B cell (primary cell): Measurements from ENCODE around the gene NEUROD6. TPM values are rescaled to one million over a fixed set of nuclear protein-coding genes. Genes with fewer than 3 reads are reported as not detected.

Source experiments
- ATAC-seq: fragments of 200-7000 bp; cut with Tn5 transposase; one replicate; pipeline ENCODE4 v1.10.0; 2021; ENCODE audit warnings: low read depth, mild to moderate bottlenecking, moderate number of reproducible peaks, moderate library complexity
- CTCF ChIA-PET: fragments of 350-600 bp; sonication (Branson Sonifier 250); formaldehyde crosslinking; loops from one replicate; lab custom pipeline; 2021; ENCODE audit warnings: antibody characterized with exemption, inconsistent platforms; lab: Charles Lee
- POLR2A ChIA-PET: fragments of 350-600 bp; sonication (Branson Sonifier 250); formaldehyde crosslinking; loops from one replicate; lab custom pipeline; 2021; ENCODE audit warnings: antibody characterized with exemption; lab: Charles Lee
- DNase-seq: peaks from one replicate; pipeline ENCODE4 v3.0.0; 2013
- H2AFZ ChIP-seq: 2 replicates; pipeline ENCODE4 v1.6.1; 2012; ENCODE audit warnings: mild to moderate bottlenecking, low read depth, low read length; ENCODE audit not compliant: insufficient read depth, poor library complexity, severe bottlenecking
- H3K27ac ChIP-seq, 2 donors: 1 replicate in 1 of 2; 2 replicates in 1 of 2; pipeline ENCODE4 v1.5.1; 2012 to 2013; ENCODE audit warnings: low read length in 2 of 2, mild to moderate bottlenecking in 2 of 2, moderate library complexity in 1 of 2
- H3K27me3 ChIP-seq, 4 experiments: fragments of 200-600 bp in 1 of 4; sonication (generic) in 1 of 4; replicated peaks in 1 of 4; 1 replicate in 2 of 4; 2 replicates in 2 of 4; pipeline versions ENCODE4 v1.6.1 to v1.7.0; 2013 to 2016; ENCODE audit warnings: low read length in 3 of 4, mild to moderate bottlenecking in 2 of 4, mixed read lengths in 1 of 4, moderate library complexity in 1 of 4; ENCODE audit not compliant: insufficient read depth in 4 of 4, control insufficient read depth in 3 of 4; ENCODE audit errors: control extremely low read depth in 1 of 4
- H3K36me3 ChIP-seq, 2 experiments: replicated peaks in 1 of 2; 1 replicate in 1 of 2; 2 replicates in 1 of 2; pipeline versions ENCODE4 v1.6.1 to v1.7.1; 2013; ENCODE audit warnings: low read length in 1 of 2; ENCODE audit not compliant: insufficient read depth in 2 of 2, control insufficient read depth in 1 of 2; ENCODE audit errors: control extremely low read depth in 1 of 2, extremely low read depth in 1 of 2
- H3K4me1 ChIP-seq, 2 donors: fragments of 200-600 bp in 1 of 2; sonication (generic) in 1 of 2; 1 replicate in 1 of 2; 2 replicates in 1 of 2; pipeline versions ENCODE4 v1.5.1 to v1.6.1; 2013 to 2017; ENCODE audit warnings: low read length in 2 of 2; ENCODE audit not compliant: control insufficient read depth in 2 of 2, insufficient read depth in 2 of 2
- H3K4me2 ChIP-seq: replicated peaks from 2 replicates; pipeline ENCODE3; 2012; ENCODE audit warnings: mild to moderate bottlenecking, low read depth, low read length; ENCODE audit not compliant: poor library complexity, severe bottlenecking
- H3K4me3 ChIP-seq, 5 experiments: fragments of 200-600 bp in 1 of 5; sonication (generic) in 1 of 5; 1 replicate in 3 of 5; 2 replicates in 2 of 5; pipeline versions ENCODE4 v1.5.1 to v1.7.0; 2011 to 2016; ENCODE audit warnings: low read length in 4 of 5, mild to moderate bottlenecking in 4 of 5, low read depth in 2 of 5, control low read depth in 1 of 5, moderate library complexity in 1 of 5; ENCODE audit not compliant: insufficient read depth in 1 of 5; ENCODE audit errors: control extremely low read depth in 1 of 5, extremely low read depth in 1 of 5
- H3K79me2 ChIP-seq: fragments of 200-600 bp; sonication (generic); one replicate; pipeline ENCODE4 v1.6.0; 2016; ENCODE audit warnings: low read length; ENCODE audit not compliant: control insufficient read depth, insufficient read depth
- H3K9ac ChIP-seq: fragments of 200-600 bp; sonication (generic); 2 replicates; pipeline ENCODE4 v1.6.1; 2017; ENCODE audit warnings: mild to moderate bottlenecking, low read length, moderate library complexity
- H3K9me3 ChIP-seq, 3 donors: one replicate each; pipeline versions ENCODE4 v1.6.1 to v1.7.1; 2013; ENCODE audit warnings: low read length in 2 of 3; ENCODE audit not compliant: control insufficient read depth in 2 of 3, insufficient read depth in 1 of 3; ENCODE audit errors: control extremely low read depth in 1 of 3
- H4K20me1 ChIP-seq: 2 replicates; pipeline ENCODE4 v1.6.0; 2012; ENCODE audit warnings: mild to moderate bottlenecking, low read length; ENCODE audit not compliant: insufficient read depth, control insufficient read depth, poor library complexity, severe bottlenecking
- H3K27ac Mint-ChIP-seq: one replicate; pipeline ENCODE4 v1.8.0; 2021; ENCODE audit warnings: mixed read lengths
- H3K27me3 Mint-ChIP-seq: one replicate; pipeline ENCODE4 v1.8.0; 2021; ENCODE audit warnings: mixed read lengths
- H3K4me1 Mint-ChIP-seq: one replicate; pipeline ENCODE4 v1.8.0; 2021; ENCODE audit warnings: mixed read lengths
- H3K4me3 Mint-ChIP-seq: one replicate; pipeline ENCODE4 v1.8.0; 2021; ENCODE audit warnings: mixed read lengths
- H3K9me3 Mint-ChIP-seq: one replicate; pipeline ENCODE4 v1.8.0; 2022; ENCODE audit warnings: mixed read lengths; ENCODE audit not compliant: insufficient read depth
- EZH2 ChIP-seq: IDR thresholded peaks from 2 replicates; pipeline ENCODE4 v1.6.1; 2012; ENCODE audit warnings: borderline replicate concordance, low read depth, mild to moderate bottlenecking, moderate library complexity, low read length; ENCODE audit not compliant: insufficient read depth, poor library complexity, severe bottlenecking
- WGBS: methylation state at CpG from one replicate; pipeline ENCODE4 v1.1.5; 2013; ENCODE audit warnings: missing lambda C conversion rate; ENCODE audit not compliant: insufficient coverage; 5-methylcytosine and 5-hydroxymethylcytosine counted together
- intact Hi-C: fragments of 100-400 bp; cut with micrococcal nuclease; formaldehyde crosslinking; loops from one replicate; pipeline ENCODE4 v1.10.0; 2022
- polyA plus RNA-seq: library from polyadenylated mRNA; depleted of rRNA; stranded (reverse); fragments of >200 nt; gene quantifications from 2 replicates; pipeline ENCODE4 v1.2.3, GENCODE V29; 2012
- total RNA-seq, 2 donors: library from RNA; stranded (reverse); fragments of 120-200 nt in 1 of 2; gene quantifications; 1 replicate in 1 of 2; 2 replicates in 1 of 2; pipeline versions ENCODE4 v1.2.3 to v1.2.4, GENCODE V29; 2013 to 2022
- TF ChIP-seq, protein P1 (sequence below): fragments of 200-600 bp; IDR thresholded peaks from one replicate; pipeline ENCODE4 v1.8.0; 2022; ENCODE audit warnings: antibody characterized with exemption, mild to moderate bottlenecking

The NEUROD6 gene
- total and polyA plus RNA-seq, 2 donors (not counting 1 experiment from before 2014, with no cell fraction given), result not detected

DNA sequence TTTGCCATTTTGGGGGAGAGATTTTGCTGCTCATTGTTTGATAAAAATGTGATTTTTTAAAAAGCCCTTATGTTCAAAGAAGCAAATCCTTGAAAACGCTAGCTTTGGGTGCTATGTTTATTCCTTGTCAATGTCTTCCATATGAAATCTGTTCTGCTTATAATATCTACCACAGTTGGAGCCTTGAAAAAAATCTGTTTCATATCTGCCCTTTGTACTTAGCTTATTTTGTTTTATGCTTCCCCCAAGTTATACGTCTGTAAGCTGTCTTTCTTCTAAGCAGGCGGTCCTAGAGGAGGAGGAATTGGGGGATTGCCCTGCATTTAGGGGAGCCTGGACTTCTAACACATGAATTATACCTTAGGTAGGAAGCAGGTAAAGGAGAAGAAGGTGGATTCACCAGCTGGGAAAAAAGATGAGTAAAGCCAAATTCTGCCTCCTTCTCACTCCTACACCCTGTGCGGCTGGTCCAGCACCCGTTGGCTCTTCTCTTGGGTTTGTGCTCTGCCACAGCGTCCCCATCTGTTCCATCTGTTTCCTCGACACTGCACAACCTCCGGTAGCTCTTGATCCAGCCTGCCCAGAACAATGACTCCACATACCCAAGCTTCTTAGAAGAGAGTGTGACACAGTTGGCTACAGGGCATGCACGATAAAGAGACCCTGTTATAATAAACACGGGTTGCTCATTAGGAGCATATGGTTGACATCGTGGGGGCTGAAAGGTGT is 31.9 kb upstream of the NEUROD6 start:
- ATAC-seq (no peak), DNase-seq (no peak)
- H3K4me1 ChIP-seq, result no peaks in the 10 kb centered on the region
- Mint-ChIP-seq H3K4me3 (no peak overlapping the region), H3K27me3 (peaks cover 6% of the 10 kb centered on the region), H3K4me1 (no peaks in the 10 kb centered on the region), H3K27ac (no peak overlapping the region), H3K9me3 (no peaks in the 10 kb centered on the region)
- intact Hi-C loops, result no loop called here
- ChIA-PET CTCF (interaction anchor here (1.4 kb wide), 1 partner anchor 365 kb away, joined by 3 read pairs; no protein-coding TSS in a partner anchor), POLR2A (no interaction called here)
- no peak overlapping the region for H3K4me2 ChIP-seq
- H3K9me3 ChIP-seq, result no peaks in the 10 kb centered on the region
- no peak overlapping the region for H2AFZ ChIP-seq
- H3K27me3 ChIP-seq, result no peaks in the 10 kb centered on the region
- H3K79me2 ChIP-seq, result no peaks in the 10 kb centered on the region
- H4K20me1 ChIP-seq, result no peaks in the 10 kb centered on the region
- H3K36me3 ChIP-seq, result no peaks in the 10 kb centered on the region
- WGBS, result 68% methylated on average over 4 of the region's 11 CpGs
- no peak overlapping the region for H3K9ac ChIP-seq
- no peak overlapping the region for H3K4me3 ChIP-seq
- H3K27ac ChIP-seq, result no peak overlapping the region
- TF ChIP-seq, protein P1, sequence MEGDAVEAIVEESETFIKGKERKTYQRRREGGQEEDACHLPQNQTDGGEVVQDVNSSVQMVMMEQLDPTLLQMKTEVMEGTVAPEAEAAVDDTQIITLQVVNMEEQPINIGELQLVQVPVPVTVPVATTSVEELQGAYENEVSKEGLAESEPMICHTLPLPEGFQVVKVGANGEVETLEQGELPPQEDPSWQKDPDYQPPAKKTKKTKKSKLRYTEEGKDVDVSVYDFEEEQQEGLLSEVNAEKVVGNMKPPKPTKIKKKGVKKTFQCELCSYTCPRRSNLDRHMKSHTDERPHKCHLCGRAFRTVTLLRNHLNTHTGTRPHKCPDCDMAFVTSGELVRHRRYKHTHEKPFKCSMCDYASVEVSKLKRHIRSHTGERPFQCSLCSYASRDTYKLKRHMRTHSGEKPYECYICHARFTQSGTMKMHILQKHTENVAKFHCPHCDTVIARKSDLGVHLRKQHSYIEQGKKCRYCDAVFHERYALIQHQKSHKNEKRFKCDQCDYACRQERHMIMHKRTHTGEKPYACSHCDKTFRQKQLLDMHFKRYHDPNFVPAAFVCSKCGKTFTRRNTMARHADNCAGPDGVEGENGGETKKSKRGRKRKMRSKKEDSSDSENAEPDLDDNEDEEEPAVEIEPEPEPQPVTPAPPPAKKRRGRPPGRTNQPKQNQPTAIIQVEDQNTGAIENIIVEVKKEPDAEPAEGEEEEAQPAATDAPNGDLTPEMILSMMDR, result no peak
- TF ChIP-seq EZH2, result no peak

DNA sequence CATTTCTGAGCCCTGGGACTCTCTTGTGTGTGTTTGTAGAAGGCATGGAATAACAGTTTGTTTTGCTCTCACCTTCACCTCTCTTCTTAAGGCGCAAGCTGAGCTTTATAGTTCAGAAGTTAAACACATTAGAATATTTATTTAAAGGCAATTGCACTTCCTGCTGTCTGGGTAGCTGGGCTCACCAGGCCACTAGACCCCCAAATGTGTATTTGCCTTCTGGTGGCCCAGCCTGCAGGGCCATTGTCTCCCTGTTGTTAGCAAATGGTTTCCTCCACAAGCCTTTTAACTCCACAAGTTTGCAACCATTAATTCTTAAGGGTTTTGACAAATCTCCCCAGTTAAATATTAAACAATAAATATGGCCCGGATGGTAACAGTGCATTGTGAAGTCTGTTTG is 31.1 kb upstream of the NEUROD6 start:
- no peak overlapping the region for H3K4me3 Mint-ChIP-seq
- ATAC-seq (no peak), DNase-seq (no peak)
- Histone ChIP-seq H3K27me3 (no peaks in the 10 kb centered on the region), H3K4me3 (no peak overlapping the region), H3K27ac (no peak overlapping the region), H3K4me2 (no peak overlapping the region), H3K36me3 (no peaks in the 10 kb centered on the region), H3K79me2 (no peaks in the 10 kb centered on the region), H3K4me1 (no peaks in the 10 kb centered on the region), H4K20me1 (no peaks in the 10 kb centered on the region), H2AFZ (no peak overlapping the region), H3K9ac (no peak overlapping the region), H3K9me3 (no peaks in the 10 kb centered on the region)
- no CpG with 5 or more reads among the region's 2 CpGs for WGBS
- CTCF ChIA-PET, result no interaction called here
- peaks cover 6% of the 10 kb centered on the region for H3K27me3 Mint-ChIP-seq
- POLR2A ChIA-PET, result no interaction called here
- H3K27ac Mint-ChIP-seq, result no peak overlapping the region
- H3K9me3 Mint-ChIP-seq, result no peaks in the 10 kb centered on the region
- TF ChIP-seq, protein P1, result no peak
- TF ChIP-seq EZH2, result no peak
- intact Hi-C loops, result no loop called here
- no peaks in the 10 kb centered on the region for H3K4me1 Mint-ChIP-seq
